VCaP (cell line): ENCODE results near the gene STAC2.

Experiments
- H3K27ac ChIP-seq: fragments of 450-650 bp; 2 replicates; pipeline ENCODE4 v1.5.1; 2017
- TF ChIP-seq, protein P1 (sequence below): fragments of 450-650 bp; conservative IDR thresholded peaks from 2 replicates; pipeline ENCODE4 v1.5.1; 2017; ENCODE audit warnings: mild to moderate bottlenecking, moderate library complexity

Gene STAC2

DNA sequence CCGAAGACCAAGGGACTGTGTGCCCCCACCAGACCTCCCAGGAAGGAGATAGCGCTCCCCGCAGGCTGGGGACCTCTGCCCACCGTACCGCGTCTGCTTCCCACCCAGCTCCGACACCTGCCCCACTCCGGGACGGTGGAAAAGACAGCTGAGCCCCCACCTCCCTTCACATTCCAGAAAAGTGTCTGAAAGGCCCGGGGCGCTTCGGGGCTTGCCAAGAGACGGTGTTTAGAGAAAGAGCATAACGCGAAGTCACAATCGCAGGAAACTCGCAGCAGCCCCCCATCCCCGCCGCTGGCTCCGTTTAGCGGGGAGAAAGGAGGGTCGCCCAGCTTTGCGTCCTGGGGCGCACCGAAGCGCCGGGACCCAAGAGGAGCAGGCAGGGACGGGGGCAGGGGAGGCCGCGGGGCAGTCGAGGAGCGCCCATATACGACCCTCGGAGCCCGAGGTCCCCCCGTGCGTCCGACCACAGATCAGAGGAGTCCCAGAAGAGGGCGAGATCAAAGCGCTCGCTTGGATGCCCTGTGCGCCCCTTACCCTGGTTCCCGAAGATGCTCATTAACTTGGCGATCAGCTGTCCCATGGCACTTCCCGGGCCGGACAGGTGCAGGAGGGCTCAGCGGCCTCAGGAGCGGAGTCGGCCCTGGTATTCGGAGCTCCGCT is 60.4 kb downstream of the STAC2 start:
- H3K27ac ChIP-seq = no peak overlapping the region
- TF ChIP-seq, protein P1, sequence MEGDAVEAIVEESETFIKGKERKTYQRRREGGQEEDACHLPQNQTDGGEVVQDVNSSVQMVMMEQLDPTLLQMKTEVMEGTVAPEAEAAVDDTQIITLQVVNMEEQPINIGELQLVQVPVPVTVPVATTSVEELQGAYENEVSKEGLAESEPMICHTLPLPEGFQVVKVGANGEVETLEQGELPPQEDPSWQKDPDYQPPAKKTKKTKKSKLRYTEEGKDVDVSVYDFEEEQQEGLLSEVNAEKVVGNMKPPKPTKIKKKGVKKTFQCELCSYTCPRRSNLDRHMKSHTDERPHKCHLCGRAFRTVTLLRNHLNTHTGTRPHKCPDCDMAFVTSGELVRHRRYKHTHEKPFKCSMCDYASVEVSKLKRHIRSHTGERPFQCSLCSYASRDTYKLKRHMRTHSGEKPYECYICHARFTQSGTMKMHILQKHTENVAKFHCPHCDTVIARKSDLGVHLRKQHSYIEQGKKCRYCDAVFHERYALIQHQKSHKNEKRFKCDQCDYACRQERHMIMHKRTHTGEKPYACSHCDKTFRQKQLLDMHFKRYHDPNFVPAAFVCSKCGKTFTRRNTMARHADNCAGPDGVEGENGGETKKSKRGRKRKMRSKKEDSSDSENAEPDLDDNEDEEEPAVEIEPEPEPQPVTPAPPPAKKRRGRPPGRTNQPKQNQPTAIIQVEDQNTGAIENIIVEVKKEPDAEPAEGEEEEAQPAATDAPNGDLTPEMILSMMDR = no peak

DNA sequence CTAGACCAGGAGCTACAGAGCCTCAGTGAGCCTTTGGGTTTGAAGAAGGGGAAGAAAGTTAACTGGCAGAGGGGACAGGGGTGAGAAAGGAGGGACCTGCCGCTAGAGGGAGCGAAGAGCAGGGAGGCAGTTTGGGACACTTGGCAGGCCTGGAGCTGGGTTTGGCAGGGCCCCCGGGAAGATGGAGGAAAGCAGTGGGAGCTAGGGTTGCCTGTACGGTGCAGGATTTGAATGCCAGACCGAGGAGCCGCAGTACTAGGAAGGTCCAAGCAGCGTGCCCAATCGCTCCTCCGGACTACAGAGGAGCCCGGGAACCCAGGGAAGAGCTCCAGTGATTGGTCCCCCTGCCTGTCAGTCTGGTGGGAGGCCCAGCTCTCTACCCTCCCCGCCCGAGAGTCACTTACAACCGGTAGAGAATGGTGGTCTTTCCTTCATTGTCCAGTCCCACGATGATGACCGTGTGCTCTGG is 61.0 kb downstream of the STAC2 start:
- TF ChIP-seq, protein P1 = peak; percentile 98
- H3K27ac ChIP-seq = no peak overlapping the region

- no peak overlapping the region for H3K27ac ChIP-seq
- TF ChIP-seq, protein P1 = no peak
Observed at GRCh38 chr17:39161962-39162361, 63.8 kb downstream of the STAC2 start.
